Kidney (tissue), 14 donors: ENCODE results near the gene MAPK10. TPM values are rescaled to one million over a fixed set of nuclear protein-coding genes. Genes with fewer than 3 reads are reported as not detected.

ENCODE experiments used
- DNase-seq, 5 donors: peaks; one replicate each; pipeline ENCODE4 v3.0.0-alpha.2; 2013 to 2020
- FAIRE-seq: peaks from 2 replicates; lab custom pipeline; 2012; peaks lifted over from hg19 to GRCh38; lab: Jason Lieb, UNC
- H3K27ac ChIP-seq, 2 donors: one replicate each; pipeline ENCODE4 v1.7.0; 2013; ENCODE audit warnings: low read depth in 2 of 2, low read length in 2 of 2, inconsistent platforms in 1 of 2
- H3K27me3 ChIP-seq: one replicate; pipeline ENCODE4 v1.7.1; 2013; ENCODE audit warnings: low read length, inconsistent platforms; ENCODE audit not compliant: control insufficient read depth, insufficient read depth
- H3K36me3 ChIP-seq, 3 donors: one replicate each; pipeline versions ENCODE4 v1.7.0 to v1.7.1; 2013; ENCODE audit warnings: low read length in 3 of 3, control low read depth in 1 of 3, inconsistent platforms in 1 of 3; ENCODE audit not compliant: insufficient read depth in 3 of 3, control insufficient read depth in 2 of 3
- H3K4me1 ChIP-seq, 3 donors: one replicate each; pipeline versions ENCODE4 v1.7.0 to v1.7.1; 2013; ENCODE audit warnings: low read length in 3 of 3, inconsistent platforms in 1 of 3, low read depth in 1 of 3; ENCODE audit not compliant: control insufficient read depth in 2 of 3, insufficient read depth in 2 of 3
- H3K4me3 ChIP-seq, 3 donors: one replicate each; pipeline versions ENCODE4 v1.7.0 to v1.8.1; 2013; ENCODE audit warnings: low read length in 3 of 3, control low read depth in 1 of 3, inconsistent platforms in 1 of 3
- H3K9ac ChIP-seq, 3 donors: one replicate each; pipeline versions ENCODE4 v1.7.0 to v1.7.1; 2013; ENCODE audit warnings: low read length in 3 of 3, control low read depth in 1 of 3, inconsistent platforms in 1 of 3
- H3K9me3 ChIP-seq, 3 donors: one replicate each; pipeline versions ENCODE4 v1.7.0 to v1.7.1; 2013; ENCODE audit warnings: low read length in 3 of 3, control low read depth in 1 of 3, inconsistent platforms in 1 of 3; ENCODE audit not compliant: control insufficient read depth in 2 of 3, insufficient read depth in 1 of 3
- intact Hi-C: fragments of 100-400 bp; cut with DNase I; formaldehyde crosslinking; loops from one replicate; pipeline ENCODE4 v1.11.1; 2022
- polyA plus RNA-seq: library from polyadenylated mRNA; stranded (reverse); fragments of 350-450 nt; fragmentation: Illumina TruSeq; extraction: RNeasy Lipid Tissue Mini Kit (QIAGEN cat#74804); gene quantifications from one replicate; pipeline ENCODE4 v1.2.3, GENCODE V29; 2014; ENCODE audit warnings: low read depth, low replicate concordance; ENCODE audit not compliant: insufficient read depth
- total RNA-seq: library from RNA; stranded (reverse); fragmentation: NEBNext Ultra II Directional; extraction: Animal tissue kit (Norgen Biotek cat#: 25700); gene quantifications from one replicate; pipeline ENCODE4 v1.2.1, GENCODE V29; 2021
- TF ChIP-seq, protein P1 (sequence below): IDR thresholded peaks from 3 replicates; pipeline ENCODE4 v1.5.1; 2012; ENCODE audit warnings: mild to moderate bottlenecking, moderate library complexity, borderline replicate concordance; ENCODE audit not compliant: insufficient read depth; ENCODE audit errors: extremely low read depth
- donor health status: control.
- donor health status: control.
- donor health status: control.
- donor health status: control.
- donor health status: control.
- donor health status: DM: yes; HTN: yes; CAD: no.
- donor health status: Normal renal cell carcinoma (clear cell type).

MAPK10 gene
- total and polyA plus RNA-seq, 2 donors from 2014 or later: 27.6 to 54.5 TPM

DNA sequence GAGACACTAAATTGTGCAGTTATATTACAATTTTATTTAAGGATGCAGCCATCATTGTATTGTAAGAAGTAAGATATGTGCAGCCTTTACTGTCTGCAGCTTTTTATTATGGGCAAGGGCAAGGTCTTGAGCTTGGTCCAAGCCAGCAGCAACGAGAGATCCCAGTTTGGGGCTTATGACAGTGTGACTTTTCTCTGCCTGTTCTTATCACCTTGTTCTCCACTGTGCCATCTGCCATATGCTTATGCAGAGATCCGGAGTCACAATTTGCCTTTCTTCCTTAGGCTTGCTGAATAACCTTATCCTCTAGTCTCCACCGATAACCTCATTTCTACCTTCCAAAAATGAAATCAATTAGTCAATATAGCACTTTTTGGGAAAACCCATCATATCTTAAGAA lies 30.4 kb downstream of the MAPK10 start:
- Histone ChIP-seq H3K4me3 (no peak overlapping the region), H3K36me3 (no peaks in the 10 kb centered on the region), H3K9me3 (no peaks in the 10 kb centered on the region), H3K4me1 (no peaks in the 10 kb centered on the region), H3K27me3 (no peaks in the 10 kb centered on the region), H3K27ac (no peak overlapping the region), H3K9ac (no peak overlapping the region)
- no peak for DNase-seq
- intact Hi-C loops: no loop called here
- TF ChIP-seq, protein P1, sequence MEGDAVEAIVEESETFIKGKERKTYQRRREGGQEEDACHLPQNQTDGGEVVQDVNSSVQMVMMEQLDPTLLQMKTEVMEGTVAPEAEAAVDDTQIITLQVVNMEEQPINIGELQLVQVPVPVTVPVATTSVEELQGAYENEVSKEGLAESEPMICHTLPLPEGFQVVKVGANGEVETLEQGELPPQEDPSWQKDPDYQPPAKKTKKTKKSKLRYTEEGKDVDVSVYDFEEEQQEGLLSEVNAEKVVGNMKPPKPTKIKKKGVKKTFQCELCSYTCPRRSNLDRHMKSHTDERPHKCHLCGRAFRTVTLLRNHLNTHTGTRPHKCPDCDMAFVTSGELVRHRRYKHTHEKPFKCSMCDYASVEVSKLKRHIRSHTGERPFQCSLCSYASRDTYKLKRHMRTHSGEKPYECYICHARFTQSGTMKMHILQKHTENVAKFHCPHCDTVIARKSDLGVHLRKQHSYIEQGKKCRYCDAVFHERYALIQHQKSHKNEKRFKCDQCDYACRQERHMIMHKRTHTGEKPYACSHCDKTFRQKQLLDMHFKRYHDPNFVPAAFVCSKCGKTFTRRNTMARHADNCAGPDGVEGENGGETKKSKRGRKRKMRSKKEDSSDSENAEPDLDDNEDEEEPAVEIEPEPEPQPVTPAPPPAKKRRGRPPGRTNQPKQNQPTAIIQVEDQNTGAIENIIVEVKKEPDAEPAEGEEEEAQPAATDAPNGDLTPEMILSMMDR: no peak
- FAIRE-seq: no peak

DNA sequence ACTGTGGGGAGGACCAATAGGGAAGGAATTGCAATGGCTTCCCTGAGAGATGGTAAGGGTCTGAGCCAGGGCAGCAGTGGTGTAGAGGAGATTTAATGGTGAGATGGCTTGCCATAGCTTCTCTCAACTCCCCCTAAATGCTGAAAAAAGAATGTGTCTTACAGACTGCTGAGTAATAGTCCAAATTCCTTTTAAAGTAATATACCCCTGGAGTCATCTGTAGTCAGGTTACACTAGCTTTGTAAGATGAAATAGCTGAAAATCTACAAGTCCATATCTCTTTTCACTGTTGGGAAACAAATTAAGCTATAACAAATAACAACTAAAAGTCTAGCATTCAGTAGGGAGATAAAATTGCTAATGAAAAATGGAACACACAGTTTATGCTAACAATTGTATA lies 33.5 kb downstream of the MAPK10 start:
- no peak overlapping the region for H3K4me3 ChIP-seq
- no peaks in the 10 kb centered on the region for H3K4me1 ChIP-seq
- H3K9ac ChIP-seq: no peak overlapping the region
- intact Hi-C loops: no loop called here
- H3K27me3 ChIP-seq: no peaks in the 10 kb centered on the region
- H3K9me3 ChIP-seq: no peaks in the 10 kb centered on the region
- TF ChIP-seq, protein P1: no peak
- no peak overlapping the region for H3K27ac ChIP-seq
- no peaks in the 10 kb centered on the region for H3K36me3 ChIP-seq
- no peak for DNase-seq
- no peak for FAIRE-seq

DNA sequence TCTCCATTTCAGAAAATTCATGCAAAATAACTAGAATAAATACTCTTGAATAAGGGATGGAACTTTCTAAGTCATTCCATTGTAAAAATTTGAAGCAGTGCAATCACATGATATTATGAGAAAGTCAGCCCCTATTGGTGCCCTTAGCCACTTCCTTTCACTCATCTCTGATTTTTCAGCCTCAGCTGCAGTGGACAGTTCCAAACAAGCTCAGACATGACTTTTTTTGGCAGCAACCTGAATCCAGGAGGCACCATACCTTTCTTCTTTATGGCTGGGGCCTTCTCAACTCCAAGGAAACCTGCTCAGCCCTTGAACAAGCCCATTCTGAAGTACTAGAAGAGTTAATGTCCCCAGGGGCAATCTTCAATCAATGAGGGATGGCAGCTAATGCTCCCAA lies 40.5 kb downstream of the MAPK10 start:
- no peaks in the 10 kb centered on the region for H3K4me1 ChIP-seq
- TF ChIP-seq, protein P1: no peak
- no peak overlapping the region for H3K27ac ChIP-seq
- H3K27me3 ChIP-seq: no peaks in the 10 kb centered on the region
- no peak for DNase-seq
- H3K9me3 ChIP-seq: no peaks in the 10 kb centered on the region
- FAIRE-seq: no peak
- H3K9ac ChIP-seq: no peak overlapping the region
- no peak overlapping the region for H3K4me3 ChIP-seq
- intact Hi-C loops: no loop called here
- H3K36me3 ChIP-seq: no peaks in the 10 kb centered on the region

DNA sequence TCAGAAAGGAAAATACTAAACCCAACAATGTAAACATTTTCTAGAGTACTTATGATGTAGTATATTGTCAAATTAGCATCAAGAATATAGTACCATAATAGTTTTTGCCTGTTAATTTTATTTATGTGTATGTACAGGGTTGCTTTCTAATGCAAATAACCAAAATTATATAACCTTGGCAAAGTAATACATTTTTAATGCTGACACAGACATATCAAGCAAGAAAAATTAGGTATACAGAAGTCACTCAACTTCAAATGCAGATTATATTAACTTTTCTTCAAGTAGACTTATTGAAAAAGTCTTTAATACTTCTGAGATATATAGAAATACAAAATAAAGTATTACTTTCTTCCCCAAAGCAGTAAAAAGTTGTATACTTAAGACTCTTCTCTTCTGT lies 44.3 kb downstream of the MAPK10 start:
- H3K27me3 ChIP-seq: no peaks in the 10 kb centered on the region
- FAIRE-seq (no peak), DNase-seq (no peak)
- H3K36me3 ChIP-seq: no peaks in the 10 kb centered on the region
- no peaks in the 10 kb centered on the region for H3K4me1 ChIP-seq
- no peak overlapping the region for H3K27ac ChIP-seq
- TF ChIP-seq, protein P1: no peak
- no peak overlapping the region for H3K4me3 ChIP-seq
- no peaks in the 10 kb centered on the region for H3K9me3 ChIP-seq
- intact Hi-C loops: no loop called here
- H3K9ac ChIP-seq: no peak overlapping the region
